AG08395 (cell line): ENCODE measurements around the gene DMD.
A peak's percentile ranks its signal among the peaks of the same experiment; 100 is the strongest.
"Not testable (repeated sequence)": the region's sequence is repeated elsewhere in the genome, so short reads cannot be mapped to it uniquely, and the experiment has no call there.

Experiments used
- DNase-seq: peaks from one replicate; pipeline ENCODE4 v3.0.0; 2012; ENCODE audit warnings: mixed read lengths, low spot score

Gene DMD

DNA sequence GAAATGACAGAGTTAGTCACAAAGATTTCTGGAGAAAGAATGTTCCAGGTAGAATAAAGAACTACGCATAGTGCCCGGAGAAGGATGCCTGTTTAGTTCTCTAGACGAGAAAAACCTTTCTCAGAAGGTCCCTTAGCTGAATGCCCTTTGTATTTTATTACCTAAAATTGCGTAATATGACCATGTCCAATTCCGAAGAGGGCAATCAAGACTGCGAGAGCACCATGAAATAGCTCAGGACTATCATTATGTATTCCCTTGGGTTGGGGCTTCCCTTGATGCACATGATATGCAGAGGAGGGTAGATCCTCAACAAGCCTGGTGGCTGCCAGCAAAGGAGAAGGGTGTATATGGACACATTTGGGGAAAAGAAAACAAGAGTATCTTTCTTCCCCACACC, 1781.4 kb downstream of the DMD start:
- no peak for DNase-seq

DNA sequence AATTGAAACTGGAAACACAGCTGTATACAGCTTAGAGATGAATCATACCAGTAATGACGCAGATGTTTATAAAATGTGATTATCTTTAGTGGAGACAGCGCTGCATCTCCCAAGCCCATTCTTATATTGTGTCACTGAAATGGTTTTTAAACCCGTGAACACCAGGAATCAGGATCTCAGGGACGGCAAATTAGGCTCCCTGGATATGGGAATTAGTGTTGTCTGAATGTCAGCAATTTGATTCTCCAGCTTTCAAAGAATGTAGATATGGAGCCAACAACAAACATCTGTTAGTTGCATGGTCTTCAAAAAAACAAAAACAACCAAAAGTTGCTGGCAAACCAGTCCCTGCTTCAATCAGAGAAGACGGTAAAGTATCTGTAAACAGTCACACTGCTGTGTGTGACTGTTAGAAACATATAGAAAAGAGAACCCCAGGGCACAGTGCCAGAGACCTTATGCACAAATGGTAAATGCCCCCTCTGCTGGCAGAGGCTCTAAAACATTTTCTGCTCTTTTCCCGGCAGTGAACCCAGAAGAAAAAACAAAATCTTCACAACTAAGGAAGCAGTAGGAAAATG, 1787.7 kb downstream of the DMD start:
- peak; percentile 40 for DNase-seq

DNA sequence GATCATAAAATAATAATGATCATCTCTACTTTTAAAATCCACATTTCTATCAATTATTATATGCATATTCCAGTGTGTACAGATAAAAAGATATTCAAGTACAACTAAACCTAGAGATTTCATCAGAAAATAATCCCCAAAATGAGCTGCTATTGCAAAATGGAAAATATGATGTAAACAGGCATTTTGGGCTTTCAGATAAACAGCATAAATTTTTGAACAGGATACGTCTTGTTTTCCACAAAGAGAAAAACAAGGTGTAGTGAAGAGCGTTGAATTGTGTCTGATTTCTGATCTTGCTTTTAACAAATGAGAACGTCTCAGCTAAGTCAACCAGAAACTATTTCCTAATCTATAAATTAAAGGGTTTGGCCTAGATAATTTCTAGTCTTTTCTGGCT, 1789.9 kb downstream of the DMD start:
- no peak for DNase-seq

DNA sequence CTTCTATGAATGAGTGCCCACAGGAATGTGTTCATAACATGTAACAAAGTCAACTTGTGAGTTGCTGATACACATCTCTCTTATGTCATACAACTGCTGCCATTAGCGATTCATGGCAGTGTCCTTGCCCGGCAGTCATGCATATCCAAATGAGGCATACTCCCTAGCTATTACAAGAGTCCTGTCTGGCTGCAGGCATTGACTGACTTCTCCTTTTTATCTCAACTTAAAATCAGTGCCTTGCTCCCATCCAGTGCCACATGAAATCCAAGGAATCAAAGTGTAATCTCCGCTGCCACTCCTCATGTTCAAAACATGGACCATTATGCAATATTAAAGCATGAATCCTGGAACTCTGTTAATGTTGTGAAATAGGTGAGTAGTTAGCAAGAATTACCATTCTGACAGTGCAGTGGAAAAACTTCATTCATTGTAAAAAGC, 1790.6 kb downstream of the DMD start:
- no peak for DNase-seq

DNA sequence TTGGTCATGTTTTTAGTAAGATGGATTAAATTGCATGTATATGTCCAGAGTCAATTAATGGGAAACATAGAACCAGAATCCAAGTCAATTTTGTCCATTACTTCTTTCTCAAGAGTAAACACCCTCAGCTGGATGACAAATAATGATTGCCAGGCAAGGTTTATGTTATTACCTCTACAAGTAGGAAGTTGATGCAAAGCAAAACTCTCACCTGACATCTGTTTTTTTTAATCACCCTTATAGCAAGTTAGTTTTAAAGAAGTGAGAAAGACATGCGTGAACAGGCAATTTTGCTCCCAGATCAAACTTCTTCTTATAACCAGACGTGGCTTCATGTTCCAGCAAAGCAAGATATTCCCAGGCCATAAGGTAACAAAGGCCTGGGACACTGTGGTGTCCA, 1791.0 kb downstream of the DMD start:
- no peak for DNase-seq

DNA sequence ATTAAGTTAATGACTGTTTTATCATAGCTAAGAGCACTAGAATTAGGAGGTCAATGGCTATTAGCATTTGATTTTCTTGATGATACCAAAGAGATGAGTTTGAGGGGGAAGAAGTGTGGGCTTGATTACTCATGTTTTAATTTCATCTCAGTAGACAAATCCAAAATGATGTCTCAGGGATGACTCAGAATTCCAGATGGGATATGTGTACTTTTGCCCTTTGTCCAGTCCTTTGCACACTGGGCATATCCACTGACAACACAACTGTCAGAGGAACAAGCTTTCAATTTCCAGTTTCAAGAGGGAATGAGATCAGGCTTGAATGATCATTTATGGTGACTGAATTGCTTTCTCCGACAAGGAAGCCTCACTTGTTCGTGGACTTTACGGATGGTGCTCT, 1814.2 kb downstream of the DMD start:
- peak; percentile 52 for DNase-seq

DNA sequence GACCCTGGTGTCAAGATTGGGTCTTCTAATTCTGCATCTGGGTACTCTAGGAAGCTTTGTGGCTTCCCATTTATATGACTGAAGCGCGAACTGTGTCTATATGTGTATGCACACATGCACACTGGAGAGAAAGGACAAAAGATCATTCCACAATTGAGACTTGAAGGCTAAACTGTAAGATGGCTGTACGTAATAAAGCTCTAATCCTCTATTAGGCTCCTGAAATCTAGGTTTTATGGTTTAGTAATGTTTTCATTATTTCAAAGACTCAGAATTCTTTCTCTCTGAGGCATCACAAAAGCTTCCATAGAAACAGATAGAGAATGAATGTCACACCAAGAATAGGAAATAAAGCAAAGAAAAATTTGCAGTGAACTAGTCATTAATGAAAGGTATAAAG, 1818.8 kb downstream of the DMD start:
- no peak for DNase-seq

DNA sequence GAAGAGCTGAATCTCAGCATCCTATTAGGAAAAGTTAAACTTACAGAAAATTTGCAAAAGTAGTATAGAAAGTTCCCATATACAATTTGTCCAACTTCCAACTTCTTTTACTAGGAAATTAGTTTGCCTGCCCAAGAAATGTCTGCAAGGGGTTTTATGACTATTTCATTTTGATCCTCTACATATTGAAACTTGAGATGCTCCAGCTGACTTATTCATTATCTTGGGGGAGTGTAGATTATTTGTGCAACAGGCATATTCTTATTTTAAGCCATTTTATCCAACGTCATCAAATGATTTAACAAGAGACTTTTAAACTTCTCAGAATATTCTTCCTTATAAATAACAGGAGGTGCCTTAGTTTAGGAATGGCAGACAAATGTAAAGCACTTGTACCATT, 1822.4 kb downstream of the DMD start:
- DNase-seq, result no peak

DNA sequence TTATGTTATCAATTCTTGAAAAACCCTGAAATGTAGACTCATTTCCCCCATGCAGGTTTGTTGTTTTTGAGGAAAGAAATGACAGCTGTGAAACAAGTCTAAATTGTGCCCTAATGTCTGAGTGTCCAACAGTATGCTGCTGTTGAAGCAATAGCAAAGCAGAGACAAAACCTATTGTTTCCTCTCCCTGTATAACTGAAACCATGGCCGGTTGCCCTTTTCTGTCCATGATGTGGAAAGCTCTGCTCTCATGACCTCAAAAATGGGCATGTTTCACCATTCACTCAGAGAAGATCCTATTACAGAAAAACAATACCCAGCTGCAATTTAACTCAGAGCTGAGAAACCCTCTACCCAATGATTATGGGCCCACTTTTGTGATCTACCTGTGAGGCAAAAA, 1826.9 kb downstream of the DMD start:
- DNase-seq, result no peak

DNA sequence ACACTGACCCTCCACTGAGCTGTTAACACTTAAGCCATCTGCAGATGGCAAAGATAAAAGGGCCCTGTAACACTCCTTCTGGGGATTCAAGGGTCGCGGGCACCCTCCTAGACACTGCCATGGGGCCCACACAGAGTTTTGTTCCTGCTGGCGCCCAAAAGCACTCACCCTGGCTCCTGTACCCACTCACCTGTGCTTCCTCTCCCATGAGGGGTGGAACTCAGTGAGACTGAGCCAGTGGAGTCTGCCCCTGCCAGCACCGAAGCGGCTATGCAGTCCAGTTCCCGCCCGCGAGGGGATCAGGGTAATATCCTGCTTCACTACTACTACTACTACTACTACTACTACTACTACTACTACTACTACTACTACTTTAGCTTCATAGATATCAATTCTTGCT, 1827.4 kb downstream of the DMD start:
- DNase-seq, result no peak

DNA sequence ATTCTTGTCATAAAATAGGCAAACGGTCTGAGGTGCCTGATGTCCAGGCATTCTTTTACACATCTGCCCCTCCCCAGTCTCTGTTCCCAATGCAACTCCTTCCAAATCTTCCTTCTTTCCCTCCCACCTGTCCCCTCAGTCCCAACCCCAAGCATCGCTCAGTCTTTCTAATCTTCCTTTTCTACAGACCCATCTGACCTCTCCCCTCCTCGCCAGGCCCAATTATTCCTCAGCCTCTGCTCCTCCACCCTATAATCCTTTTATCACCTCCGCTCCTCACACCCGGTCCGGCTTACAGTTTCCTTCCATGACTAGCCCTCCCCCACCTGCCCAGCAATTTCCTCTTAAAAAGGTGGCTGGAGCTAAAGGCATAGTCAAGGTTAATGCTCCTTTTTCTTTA, 1832.4 kb downstream of the DMD start:
- not testable (repeated sequence) for DNase-seq

DNA sequence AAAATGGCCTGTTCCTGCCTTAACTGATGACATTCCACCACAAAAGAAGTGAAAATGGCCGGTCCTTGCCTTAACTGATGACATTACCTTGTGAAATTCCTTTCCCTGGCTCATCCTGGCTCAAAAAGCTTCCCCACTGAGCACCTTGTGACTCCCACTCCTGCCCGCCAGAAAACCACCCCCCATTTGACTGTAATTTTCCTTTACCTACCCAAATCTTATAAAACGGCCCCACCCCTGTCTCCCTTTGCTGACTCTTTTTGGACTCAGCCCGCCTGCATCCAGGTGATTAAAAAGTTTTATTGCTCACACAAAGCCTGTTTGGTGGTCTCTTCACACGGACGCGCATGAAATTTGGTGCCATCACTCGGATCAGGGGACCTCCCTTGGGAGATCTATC, 1833.5 kb downstream of the DMD start:
- not testable (repeated sequence) for DNase-seq

DNA sequence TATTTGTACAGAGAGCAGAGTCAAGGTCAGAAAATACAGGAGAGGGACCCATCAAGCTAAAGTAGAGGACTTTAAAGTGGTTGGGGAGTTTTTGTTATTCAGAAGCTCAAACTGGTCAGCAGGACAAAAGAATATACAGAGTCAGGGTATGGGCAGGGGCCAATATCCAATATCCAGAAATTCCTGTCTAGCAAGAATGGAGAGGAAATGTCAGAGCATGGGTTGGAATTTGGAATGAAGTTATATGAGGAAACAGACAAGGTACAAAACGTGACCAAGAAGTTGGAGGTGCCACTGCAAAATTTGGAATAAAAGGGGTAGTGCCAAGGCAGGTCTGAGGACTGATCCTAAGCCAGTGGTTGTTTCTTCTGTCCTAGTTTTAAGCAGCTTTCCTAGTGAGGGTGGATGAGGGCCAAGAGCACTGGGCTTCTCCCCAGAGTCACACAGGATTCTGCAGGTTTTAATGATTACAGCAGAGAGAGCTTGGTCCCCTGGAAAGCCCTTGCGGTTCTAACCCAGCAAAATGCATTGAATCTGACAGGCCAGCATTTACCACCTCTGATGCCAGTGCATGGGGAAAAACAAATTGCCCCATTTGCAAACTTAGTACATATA, 1834.8 kb downstream of the DMD start:
- no peak for DNase-seq

DNA sequence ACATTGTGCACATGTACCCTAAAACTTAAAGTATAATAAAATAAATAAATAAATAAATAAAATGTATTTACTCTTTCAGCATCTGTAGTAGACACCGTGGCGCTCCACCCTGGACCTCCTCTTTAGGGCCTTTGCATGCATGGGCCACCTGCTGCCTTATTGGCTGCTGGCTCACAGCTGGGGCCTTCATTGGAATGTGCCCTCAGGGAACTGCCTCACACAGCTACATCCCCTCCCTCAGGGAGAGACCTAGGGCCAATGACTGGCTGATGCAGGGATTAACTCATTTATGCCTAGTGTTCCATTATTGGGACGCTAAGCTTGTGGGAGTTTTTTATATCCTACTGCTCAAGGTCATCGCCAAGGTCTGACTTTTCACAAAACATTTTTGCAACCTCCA, 1836.6 kb downstream of the DMD start:
- DNase-seq, result no peak

DNA sequence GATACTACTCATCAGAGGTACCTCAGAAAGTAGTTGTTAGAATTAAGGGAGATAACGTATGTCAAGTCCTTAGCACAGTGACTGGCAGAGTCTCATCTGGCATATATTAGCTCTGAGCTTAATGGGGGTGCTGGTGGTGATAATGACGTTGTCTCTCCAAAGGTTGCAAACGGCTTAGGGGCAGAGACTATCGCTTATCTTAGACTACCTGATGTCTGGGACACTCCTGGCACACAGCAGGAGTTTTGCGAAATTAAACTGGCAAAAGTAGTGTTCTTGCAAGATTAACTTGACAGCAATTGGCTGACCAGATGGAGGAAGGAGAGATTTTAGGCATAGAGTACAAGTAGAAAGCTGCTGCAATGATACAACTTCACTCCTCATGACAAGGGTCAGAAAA, 1839.4 kb downstream of the DMD start:
- no peak for DNase-seq

DNA sequence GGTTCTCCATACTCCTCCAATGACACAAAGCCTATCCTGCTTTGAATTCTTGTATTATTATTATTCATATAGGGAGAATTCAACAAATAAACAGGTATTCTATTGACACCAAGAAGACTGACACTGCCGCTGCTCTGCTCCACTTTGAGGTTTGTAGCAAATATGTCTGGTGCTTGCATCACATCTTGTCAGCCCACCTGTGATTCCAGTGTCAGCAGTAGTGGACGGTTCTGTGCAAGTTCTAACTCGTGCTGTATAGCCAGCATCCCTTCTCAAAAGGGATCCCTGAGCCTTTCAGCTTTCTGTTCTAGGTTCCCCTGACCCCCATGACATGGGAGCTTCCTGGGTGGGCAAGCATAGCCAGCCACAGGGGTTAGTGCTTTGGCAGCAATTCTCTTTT, 1843.5 kb downstream of the DMD start:
- no peak for DNase-seq

DNA sequence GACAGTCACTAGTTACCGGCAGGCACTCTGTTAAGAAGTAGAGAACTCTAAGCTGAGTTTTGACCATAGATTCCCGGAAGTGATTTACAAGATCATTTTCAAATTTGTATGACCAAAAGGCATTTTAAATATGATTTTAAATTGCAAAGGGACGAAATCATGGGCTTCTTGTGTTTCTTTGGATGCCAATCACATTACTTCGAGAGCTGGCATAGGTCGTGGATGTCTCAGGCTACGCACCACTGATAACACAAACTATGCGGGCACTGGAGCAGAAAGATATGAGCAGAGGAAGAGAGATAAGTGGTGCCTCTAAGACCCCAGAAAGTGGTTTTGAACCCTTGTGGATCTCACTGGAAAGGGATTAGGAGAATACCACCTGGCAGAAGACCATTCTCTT, 1845.3 kb downstream of the DMD start:
- DNase-seq, result no peak

DNA sequence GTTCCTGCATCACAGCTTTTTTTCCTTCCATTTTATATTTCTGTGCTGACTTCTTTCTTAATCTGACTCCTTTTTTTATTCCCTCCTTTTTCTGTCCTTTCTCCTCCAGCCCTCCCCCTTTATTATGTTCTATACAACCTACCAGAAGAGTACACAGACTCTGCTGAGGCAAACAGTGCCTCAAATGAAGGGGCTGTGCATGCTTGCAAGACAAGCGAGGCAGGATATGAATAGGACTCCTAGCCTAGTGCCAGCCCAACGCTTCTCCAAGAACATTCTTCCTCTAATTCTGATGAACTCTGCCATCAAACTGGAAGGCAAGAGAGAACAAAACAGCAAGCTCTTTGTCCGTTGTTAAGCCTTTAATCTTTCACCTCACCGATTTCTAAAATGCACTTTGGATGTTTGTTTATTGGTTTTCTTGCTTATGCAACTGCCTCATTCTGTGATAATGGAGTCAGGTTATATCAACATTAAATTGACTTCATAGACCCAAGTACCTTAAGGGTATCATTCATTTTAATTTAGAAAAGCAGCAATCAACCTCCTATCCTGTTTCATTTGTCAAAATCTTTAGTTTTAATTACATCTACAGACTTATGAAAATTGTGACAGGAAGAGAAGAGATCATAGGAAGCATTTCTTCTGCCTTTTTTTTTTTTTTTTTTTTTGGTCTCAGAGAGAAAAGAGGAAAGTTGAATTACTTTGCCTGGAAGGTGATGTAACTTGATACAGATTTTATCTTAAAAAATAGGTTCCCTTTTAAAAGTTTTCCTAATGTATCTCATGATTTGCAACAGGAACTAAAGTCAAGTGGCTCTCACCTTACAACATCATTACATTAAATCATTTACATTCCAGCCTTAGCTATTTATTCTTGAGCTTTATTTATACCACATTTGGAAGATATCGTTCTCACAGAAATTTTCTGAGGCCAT, 1854.8 kb downstream of the DMD start:
- no peak for DNase-seq

DNA sequence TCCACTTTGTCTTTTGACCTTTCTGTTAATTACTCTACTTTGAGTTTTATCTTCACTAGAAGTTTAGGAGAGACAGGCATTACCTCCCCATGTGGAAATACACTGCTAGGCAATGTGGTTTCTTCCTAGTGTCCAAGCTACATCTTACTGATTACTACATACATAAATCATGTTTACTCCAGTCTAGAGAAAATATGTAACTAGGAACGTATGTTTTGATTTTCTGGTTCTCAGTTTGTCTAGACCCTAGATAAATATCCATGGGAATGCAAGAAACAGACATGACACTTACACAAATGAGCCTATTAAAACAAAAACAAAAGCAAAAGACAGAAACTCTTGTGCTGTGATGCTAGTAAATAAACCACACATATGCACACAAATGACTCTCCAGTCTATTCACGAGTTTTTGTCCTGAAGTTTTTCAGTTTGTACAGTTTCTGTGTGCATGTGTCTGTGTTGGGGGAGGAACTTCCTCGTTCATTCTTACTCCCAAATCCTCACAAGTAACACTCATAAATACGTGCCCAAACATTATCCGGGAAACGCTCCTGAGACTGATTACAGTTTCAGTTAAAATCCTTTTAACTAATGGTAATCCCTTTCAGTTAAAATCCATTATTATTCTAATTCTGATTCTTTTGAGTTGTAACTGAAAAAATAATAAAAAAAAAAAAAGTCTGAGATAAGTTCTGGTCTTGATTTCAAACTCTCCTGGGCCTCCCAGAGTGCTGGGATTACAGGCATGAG, 1856.0 kb downstream of the DMD start:
- no peak for DNase-seq

DNA sequence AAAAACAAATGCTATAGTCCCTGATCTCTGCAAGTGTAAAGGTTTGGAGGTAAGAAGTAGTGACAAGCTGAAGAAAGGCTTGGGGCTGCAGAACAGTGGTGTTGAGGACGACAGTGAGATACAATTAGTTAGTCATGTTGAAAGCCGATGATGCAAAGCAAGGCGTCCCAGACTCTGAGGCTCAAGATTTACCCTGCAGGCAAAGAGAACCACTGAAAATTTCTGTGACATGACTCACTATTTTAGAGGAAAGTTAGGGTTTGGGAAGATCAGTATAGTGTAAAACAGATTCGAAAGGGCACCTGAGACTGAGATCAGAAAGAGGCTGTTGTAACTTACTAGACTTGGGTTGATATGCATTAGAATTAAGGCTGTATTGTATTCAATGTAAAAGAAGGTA, 1858.3 kb downstream of the DMD start:
- DNase-seq, result peak; percentile 60

DNA sequence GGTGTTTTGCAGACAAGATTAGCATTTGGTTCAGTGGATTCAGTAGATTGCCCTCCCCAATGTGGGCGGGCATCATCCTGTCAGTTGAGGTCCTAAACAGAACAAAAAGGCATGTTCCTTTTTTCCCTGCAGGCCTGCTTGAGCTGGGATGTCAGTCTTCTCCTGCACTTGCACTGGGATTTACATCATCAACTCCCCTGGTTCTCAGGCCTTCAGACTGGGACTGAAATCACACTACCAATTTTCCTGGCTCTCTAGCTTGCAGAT, 1860.6 kb downstream of the DMD start:
- DNase-seq, result no peak

DNA sequence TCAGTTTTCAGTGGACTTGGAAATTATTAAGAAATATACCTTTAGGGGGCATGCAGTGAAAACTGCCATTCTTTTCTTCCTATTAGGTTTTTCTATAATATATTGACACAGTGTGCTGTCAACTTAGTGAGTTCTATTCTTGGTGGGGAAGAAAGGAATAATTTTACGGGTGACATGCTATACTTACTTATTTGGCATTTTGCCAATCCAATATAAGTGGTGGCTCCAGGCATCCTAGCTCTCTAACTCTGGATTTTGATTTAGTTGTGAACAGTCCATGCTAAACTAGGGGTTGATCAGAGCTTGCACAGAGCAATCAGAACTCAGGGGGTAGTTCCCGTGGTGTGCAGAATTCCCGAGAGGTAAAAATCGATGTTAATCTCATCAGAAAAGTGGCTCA, 1861.8 kb downstream of the DMD start:
- no peak for DNase-seq

DNA sequence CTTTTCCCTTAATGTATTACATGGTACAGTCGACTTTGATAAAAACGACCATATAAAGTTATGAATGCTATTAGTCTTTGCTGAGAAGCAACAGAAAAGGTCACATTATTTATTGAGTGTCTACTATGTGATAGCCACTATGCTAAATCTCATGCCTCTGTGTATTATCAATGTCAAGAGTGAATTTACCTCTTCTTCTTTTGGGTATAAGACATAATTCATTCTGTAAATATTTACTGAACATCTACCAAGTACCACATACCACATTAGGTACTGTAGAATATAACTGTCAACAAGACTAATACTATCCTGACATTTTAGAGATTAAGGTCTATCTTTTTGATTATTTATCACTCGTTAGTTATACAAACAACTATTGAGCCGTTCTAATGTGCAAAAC, 1870.8 kb downstream of the DMD start:
- no peak for DNase-seq
